Loucy (cell line): ENCODE results near the gene MIA.
"Not testable (repeated sequence)": the region's sequence is repeated elsewhere in the genome, so short reads cannot be mapped to it uniquely, and the experiment has no call there.

ENCODE experiments used
- EZH2phosphoT487 ChIP-seq: fragments of 200-600 bp; IDR thresholded peaks from 2 replicates; pipeline ENCODE4 v1.6.1; 2018; ENCODE audit warnings: antibody characterized with exemption, mild to moderate bottlenecking, moderate library complexity, borderline replicate concordance
- TF ChIP-seq, protein P1 (sequence below): fragments of 200-600 bp; sonication (generic); conservative IDR thresholded peaks from 2 replicates; pipeline ENCODE4 v1.5.1; 2014; ENCODE audit warnings: mild to moderate bottlenecking, antibody characterized with exemption, low read length

DNA sequence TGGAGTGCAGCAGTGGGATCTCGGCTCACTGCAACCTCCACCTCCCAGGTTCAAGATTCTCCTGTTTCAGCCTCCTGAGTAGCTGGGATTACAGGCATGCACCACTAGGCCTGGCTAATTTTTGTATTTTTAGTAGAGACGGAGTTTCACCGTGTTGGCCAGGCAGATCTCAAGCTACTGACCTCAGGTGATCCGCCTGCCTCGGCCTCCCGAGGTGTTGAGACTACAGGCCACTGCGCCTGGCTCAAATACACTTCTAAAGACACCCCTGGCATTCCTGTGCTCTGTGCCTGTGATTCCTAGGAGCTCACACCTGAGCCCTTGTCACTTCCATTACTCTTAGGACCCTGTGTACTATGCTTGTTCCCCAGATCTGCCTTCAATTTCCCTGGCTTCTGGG lies 37.2 kb downstream of the MIA start:
- TF ChIP-seq, protein P1, sequence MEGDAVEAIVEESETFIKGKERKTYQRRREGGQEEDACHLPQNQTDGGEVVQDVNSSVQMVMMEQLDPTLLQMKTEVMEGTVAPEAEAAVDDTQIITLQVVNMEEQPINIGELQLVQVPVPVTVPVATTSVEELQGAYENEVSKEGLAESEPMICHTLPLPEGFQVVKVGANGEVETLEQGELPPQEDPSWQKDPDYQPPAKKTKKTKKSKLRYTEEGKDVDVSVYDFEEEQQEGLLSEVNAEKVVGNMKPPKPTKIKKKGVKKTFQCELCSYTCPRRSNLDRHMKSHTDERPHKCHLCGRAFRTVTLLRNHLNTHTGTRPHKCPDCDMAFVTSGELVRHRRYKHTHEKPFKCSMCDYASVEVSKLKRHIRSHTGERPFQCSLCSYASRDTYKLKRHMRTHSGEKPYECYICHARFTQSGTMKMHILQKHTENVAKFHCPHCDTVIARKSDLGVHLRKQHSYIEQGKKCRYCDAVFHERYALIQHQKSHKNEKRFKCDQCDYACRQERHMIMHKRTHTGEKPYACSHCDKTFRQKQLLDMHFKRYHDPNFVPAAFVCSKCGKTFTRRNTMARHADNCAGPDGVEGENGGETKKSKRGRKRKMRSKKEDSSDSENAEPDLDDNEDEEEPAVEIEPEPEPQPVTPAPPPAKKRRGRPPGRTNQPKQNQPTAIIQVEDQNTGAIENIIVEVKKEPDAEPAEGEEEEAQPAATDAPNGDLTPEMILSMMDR = not testable (repeated sequence)
- TF ChIP-seq EZH2phosphoT487 = not testable (repeated sequence)
